ENCODE measurements around the gene NEDD9. TPM values are rescaled to one million over a fixed set of nuclear protein-coding genes. Genes with fewer than 3 reads are reported as not detected.

Gene NEDD9
- total and polyA plus RNA-seq, 4 donors: 11.3 to 252 (median 38.4) TPM

DNA sequence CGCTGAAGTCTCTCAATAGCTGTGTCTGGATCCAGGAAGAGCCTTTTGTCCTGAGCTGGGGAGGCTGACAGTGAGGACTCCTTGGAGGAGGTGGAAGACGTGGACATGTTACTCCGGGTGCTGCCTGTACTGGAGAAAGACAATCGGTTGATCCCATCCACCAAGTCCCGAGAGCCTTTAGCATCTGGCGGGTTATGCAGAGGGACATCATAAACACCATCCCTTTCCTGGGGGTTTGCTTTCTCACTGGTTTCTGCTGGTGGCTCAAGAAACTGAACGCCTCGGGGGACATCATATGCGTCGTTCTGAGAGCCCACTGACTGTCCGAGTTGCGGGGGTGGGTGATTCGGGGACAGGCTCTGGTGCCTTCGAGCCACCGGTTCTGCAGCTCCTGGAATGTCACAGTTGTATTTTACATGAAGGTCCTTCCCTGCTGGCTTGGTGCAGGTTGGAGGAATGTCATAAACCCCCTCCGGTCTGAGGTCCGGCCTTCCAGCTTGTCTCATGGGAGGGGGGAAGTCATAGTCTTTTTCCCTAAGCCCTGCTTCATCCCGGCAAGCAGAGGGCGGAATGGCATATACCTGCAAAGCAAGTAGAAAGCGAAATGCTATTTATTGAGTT, 41.7 kb downstream of the NEDD9 start:
- Histone ChIP-seq H3K27ac (ENCODE audit: low read depth in 1 of 2, low read length in 2 of 2) (no peak overlapping the region), H3K4me1 (ENCODE audit: control insufficient read depth in 1 of 2, insufficient read depth in 2 of 2, low read length in 2 of 2) (peaks cover 0 to 2% of the 10 kb centered on the region in 2 donors), H3K4me3 (ENCODE audit: low read length in 2 of 2) (no peak overlapping the region), H3K27me3 (ENCODE audit: control insufficient read depth in 1 of 2, insufficient read depth in 2 of 2, low read length in 1 of 2) (no peaks in the 10 kb centered on the region), H3K9me3 (ENCODE audit: control insufficient read depth, low read length) (no peaks in the 10 kb centered on the region), H3K36me3 (ENCODE audit: control insufficient read depth in 1 of 2, insufficient read depth in 2 of 2, low read length in 1 of 2) (peaks cover 3 to 18% of the 10 kb centered on the region in 2 donors)
- no peak for ATAC-seq (ENCODE audit: low FRiP score)
- no peak for DNase-seq
- intact Hi-C loops (cut with DNase I): no loop called here
- WGBS, 2 donors: 85 to 88% methylated on average over 20 of the region's 20 CpGs

DNA sequence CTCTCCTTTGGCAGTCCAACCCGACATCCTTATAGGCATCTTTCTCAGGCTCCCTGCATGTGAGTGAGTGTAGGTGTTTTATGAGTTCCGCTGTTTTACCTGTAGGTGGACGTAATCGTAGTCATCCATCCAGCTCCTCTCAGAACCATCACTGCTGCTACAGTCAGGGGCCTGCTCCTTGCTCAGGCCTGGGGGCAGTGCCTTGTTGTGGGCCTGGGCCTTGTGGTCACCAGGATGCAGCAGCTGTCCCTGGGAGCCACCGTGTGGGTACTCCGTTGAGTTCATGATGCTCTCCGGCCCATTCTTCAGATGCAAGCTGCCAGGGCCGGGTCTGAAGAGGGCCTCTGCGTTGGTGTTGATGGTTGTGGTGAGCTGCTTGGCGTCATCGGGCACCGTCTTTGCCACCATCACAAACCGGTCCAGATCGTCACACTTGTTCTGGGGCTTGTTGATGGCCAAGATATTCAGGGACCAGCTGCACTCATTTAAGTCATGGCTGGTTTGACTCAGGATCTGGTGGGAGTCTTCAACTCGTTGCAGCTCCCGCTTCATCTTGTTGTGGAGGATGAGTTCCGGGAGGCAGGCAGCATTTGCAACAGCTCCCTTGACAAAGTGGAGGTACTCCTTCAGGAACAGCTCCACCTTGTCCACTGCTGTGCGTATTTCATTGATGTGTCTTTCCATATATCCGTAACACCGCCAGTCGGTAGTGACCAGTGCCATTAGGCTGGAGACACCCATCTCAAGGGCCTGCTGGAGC, 42.4 kb downstream of the NEDD9 start:
- no peaks in the 10 kb centered on the region for H3K9me3 ChIP-seq (ENCODE audit: control insufficient read depth, low read length)
- no peak overlapping the region for H3K4me3 ChIP-seq (ENCODE audit: low read length in 2 of 2)
- H3K4me1 ChIP-seq (ENCODE audit: control insufficient read depth in 1 of 2, insufficient read depth in 2 of 2, low read length in 2 of 2): peaks cover 0 to under 1% of the 10 kb centered on the region in 2 donors
- ATAC-seq (ENCODE audit: low FRiP score) (no peak), DNase-seq (no peak)
- H3K36me3 ChIP-seq (ENCODE audit: control insufficient read depth in 1 of 2, insufficient read depth in 2 of 2, low read length in 1 of 2): peaks cover 8 to 23% of the 10 kb centered on the region in 2 donors
- no peak overlapping the region for H3K27ac ChIP-seq (ENCODE audit: low read depth in 1 of 2, low read length in 2 of 2)
- H3K27me3 ChIP-seq (ENCODE audit: control insufficient read depth in 1 of 2, insufficient read depth in 2 of 2, low read length in 1 of 2): no peaks in the 10 kb centered on the region
- 96 to 97% methylated on average over 21 of the region's 21 CpGs for WGBS, 2 donors
- intact Hi-C loops (cut with DNase I): no loop called here

DNA sequence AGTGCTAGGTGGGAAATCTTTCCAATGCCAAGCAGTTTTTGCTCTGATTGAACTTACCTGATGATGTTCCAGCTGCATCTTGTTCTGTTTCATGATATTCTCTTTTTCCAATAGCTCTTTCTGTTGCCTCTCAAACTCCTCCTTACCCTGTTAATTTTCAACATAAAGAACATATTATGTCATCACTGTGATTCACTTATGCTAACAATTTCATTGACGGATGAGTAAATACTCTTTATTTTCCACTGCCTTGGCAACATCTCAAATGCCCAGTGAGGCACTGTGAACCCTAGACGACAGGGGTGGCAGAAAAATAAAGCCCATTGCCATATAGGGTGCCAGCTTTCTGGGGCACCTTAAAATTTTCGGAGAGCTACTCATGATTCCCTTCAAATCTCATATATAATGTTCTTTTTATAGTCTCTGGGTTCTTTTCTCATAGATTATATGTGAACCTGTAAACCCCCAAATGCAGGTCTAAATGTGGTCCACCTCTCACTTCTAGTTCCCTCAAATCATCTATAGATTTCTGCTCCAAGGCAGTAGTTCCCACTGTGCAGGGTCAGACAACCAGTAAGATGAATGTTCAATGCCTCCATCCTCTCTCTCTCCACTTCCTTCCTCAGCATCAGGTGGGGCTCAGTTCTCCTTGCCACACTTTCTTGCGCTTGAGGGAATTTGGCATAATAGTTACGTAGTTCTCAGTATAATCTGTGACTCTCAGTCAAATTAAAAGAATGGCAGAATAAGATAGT, 44.1 kb downstream of the NEDD9 start:
- no peak overlapping the region for H3K27ac ChIP-seq (ENCODE audit: low read depth in 1 of 2, low read length in 2 of 2)
- peaks cover 8 to 29% of the 10 kb centered on the region in 2 donors for H3K36me3 ChIP-seq (ENCODE audit: control insufficient read depth in 1 of 2, insufficient read depth in 2 of 2, low read length in 1 of 2)
- ATAC-seq (ENCODE audit: low FRiP score) (no peak), DNase-seq (no peak)
- H3K4me1 ChIP-seq (ENCODE audit: control insufficient read depth in 1 of 2, insufficient read depth in 2 of 2, low read length in 2 of 2): no peaks in the 10 kb centered on the region
- intact Hi-C loops (cut with DNase I): no loop called here
- H3K9me3 ChIP-seq (ENCODE audit: control insufficient read depth, low read length): no peaks in the 10 kb centered on the region
- WGBS, 2 donors: 56 to 59% methylated on average over 5 of the region's 5 CpGs
- H3K4me3 ChIP-seq (ENCODE audit: low read length in 2 of 2): no peak overlapping the region
- H3K27me3 ChIP-seq (ENCODE audit: control insufficient read depth in 1 of 2, insufficient read depth in 2 of 2, low read length in 1 of 2): no peaks in the 10 kb centered on the region

DNA sequence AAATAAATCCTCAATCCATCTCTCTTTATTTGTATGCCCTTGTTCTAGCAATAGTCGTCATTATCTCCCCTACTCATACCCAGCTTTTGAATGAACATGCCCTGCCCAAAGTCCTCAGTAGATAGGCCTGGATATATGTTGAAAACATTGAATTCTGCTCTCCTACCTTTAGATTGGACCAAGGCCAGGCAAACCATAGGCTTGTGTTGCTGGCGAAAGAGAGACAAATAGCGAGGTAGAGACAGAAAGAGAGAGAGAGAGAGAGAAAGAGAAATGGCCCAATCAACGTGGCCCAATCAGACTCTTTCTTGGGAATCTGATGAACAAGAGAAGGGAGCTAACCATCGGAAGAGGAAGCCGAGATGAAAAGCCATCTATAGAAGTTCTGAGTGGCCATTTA, 45.2 kb downstream of the NEDD9 start:
- DNase-seq (no peak), ATAC-seq (ENCODE audit: low FRiP score) (no peak)
- Histone ChIP-seq H3K27me3 (ENCODE audit: control insufficient read depth in 1 of 2, insufficient read depth in 2 of 2, low read length in 1 of 2) (no peaks in the 10 kb centered on the region), H3K9me3 (ENCODE audit: control insufficient read depth, low read length) (no peaks in the 10 kb centered on the region), H3K27ac (ENCODE audit: low read depth in 1 of 2, low read length in 2 of 2) (no peak overlapping the region), H3K36me3 (ENCODE audit: control insufficient read depth in 1 of 2, insufficient read depth in 2 of 2, low read length in 1 of 2) (peaks cover 8 to 29% of the 10 kb centered on the region in 2 donors), H3K4me3 (ENCODE audit: low read length in 2 of 2) (no peak overlapping the region), H3K4me1 (ENCODE audit: control insufficient read depth in 1 of 2, insufficient read depth in 2 of 2, low read length in 2 of 2) (no peaks in the 10 kb centered on the region)
- 95 to 97% methylated on average over 6 of the region's 6 CpGs for WGBS, 2 donors
- intact Hi-C loops (cut with DNase I): no loop called here

DNA sequence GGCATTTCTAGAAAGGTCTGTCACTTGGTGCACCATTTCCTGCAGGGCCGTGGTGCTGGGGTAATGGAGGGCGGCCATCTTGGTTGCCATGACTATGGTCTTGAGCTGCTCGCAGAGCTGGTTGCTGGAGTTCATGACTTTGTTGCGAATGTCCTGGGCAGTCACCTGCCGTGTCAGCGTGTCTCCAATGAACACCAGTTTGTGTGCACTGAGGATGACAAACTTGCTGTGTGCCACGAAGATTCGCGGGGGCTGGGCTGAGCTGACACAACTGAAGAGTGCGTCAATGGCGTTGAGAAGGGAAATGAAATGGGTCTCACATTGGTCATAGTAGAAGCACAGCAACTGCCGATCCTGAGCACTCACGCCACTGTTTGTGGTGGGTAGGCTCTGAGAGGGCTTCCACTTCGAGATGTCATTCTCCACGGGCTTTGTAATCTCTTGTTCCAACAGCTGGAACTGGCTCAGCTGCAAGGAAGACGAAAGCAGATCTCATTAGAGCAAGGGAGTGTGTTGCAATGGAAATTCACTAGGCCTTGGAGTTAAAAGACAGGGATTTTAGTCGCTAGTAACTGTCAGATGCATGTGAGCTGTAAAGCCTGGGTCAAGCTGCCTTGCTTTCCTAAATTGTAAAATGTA, 47.1 kb downstream of the NEDD9 start:
- no peak for ATAC-seq (ENCODE audit: low FRiP score)
- H3K4me1 ChIP-seq (ENCODE audit: control insufficient read depth in 1 of 2, insufficient read depth in 2 of 2, low read length in 2 of 2): no peaks in the 10 kb centered on the region
- no peak for DNase-seq
- no peak overlapping the region for H3K4me3 ChIP-seq (ENCODE audit: low read length in 2 of 2)
- H3K27me3 ChIP-seq (ENCODE audit: control insufficient read depth in 1 of 2, insufficient read depth in 2 of 2, low read length in 1 of 2): no peaks in the 10 kb centered on the region
- no peaks in the 10 kb centered on the region for H3K9me3 ChIP-seq (ENCODE audit: control insufficient read depth, low read length)
- H3K27ac ChIP-seq (ENCODE audit: low read depth in 1 of 2, low read length in 2 of 2): no peak overlapping the region
- 91 to 93% methylated on average over 17 of the region's 17 CpGs for WGBS, 2 donors
- intact Hi-C loops (cut with DNase I): no loop called here
- H3K36me3 ChIP-seq (ENCODE audit: control insufficient read depth in 1 of 2, insufficient read depth in 2 of 2, low read length in 1 of 2): peaks cover 8 to 18% of the 10 kb centered on the region in 2 donors

DNA sequence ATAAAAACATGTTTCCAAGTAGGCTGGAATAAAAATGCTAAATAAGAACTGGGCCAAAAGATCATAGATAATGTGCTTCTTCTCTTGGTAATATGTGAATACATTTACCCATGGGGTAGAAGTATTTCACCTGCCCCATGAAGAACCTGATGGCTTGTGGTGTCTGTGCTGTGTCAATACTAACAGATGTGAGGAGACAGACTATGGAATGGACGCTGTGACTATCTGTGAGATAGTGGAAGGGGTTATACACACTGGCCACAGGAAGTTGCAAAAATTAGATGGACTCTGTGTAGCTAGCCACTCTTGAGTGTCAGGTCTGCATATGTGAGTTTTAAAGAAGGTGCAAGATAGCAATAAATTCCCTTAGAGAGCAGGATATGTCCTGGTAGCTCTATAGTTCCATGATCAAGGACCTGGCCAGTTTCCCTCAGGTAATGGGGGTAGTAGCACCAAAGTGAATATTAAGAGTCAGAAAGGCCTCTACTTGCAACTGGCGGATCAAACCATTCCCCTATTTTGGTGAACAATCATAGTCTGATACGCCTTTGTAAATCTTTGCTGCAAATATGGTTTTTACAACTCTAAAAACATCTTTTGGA, 48.6 kb downstream of the NEDD9 start:
- no peaks in the 10 kb centered on the region for H3K4me1 ChIP-seq (ENCODE audit: control insufficient read depth in 1 of 2, insufficient read depth in 2 of 2, low read length in 2 of 2)
- peak overlapping the region in 1 of 2 donors; percentile 57 for H3K27ac ChIP-seq (ENCODE audit: low read depth in 1 of 2, low read length in 2 of 2)
- WGBS, 2 donors: 85 to 86% methylated on average over 3 of the region's 3 CpGs
- ATAC-seq (ENCODE audit: low FRiP score) (no peak), DNase-seq (no peak)
- no peak overlapping the region for H3K4me3 ChIP-seq (ENCODE audit: low read length in 2 of 2)
- intact Hi-C loops (cut with DNase I): no loop called here
- H3K9me3 ChIP-seq (ENCODE audit: control insufficient read depth, low read length): no peaks in the 10 kb centered on the region
- peaks cover 6 to 15% of the 10 kb centered on the region in 2 donors for H3K36me3 ChIP-seq (ENCODE audit: control insufficient read depth in 1 of 2, insufficient read depth in 2 of 2, low read length in 1 of 2)
- no peaks in the 10 kb centered on the region for H3K27me3 ChIP-seq (ENCODE audit: control insufficient read depth in 1 of 2, insufficient read depth in 2 of 2, low read length in 1 of 2)

DNA sequence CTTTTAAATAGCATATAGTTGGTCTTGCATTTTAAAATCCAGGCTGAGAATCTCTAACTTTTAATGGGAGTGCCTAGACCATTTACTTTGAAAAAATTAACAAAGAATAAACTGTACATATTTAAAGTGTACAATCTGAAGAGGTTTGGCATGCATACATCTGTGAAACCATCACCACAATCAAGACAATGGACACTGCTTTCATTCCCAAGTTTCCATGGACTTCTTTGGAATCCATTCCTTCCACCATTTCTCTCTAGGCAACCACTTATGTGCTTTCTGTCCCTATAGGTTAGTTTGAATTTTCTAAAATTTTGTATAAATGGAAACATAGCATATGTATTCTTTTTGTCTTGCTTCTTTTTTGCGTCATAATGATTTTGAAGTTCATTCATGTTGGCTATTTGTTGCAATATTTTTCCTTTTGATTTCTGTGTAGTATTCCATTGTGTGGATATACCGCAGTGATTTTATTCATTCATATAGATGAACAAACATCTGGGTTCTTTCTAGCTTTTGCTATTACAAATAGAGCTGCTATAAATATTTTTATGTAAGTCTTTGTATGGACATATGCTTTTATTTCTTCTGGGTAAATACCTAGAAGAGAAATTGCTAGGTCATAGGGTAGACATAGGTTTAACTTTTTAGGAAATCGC, 50.9 kb downstream of the NEDD9 start:
- no peak for ATAC-seq (ENCODE audit: low FRiP score)
- WGBS, 2 donors: 95 to 99% methylated on average over 3 of the region's 3 CpGs
- intact Hi-C loops (cut with DNase I): no loop called here
- peaks cover 6 to 11% of the 10 kb centered on the region in 2 donors for H3K36me3 ChIP-seq (ENCODE audit: control insufficient read depth in 1 of 2, insufficient read depth in 2 of 2, low read length in 1 of 2)
- no peak overlapping the region for H3K27ac ChIP-seq (ENCODE audit: low read depth in 1 of 2, low read length in 2 of 2)
- H3K4me3 ChIP-seq (ENCODE audit: low read length in 2 of 2): no peak overlapping the region
- no peaks in the 10 kb centered on the region for H3K27me3 ChIP-seq (ENCODE audit: control insufficient read depth in 1 of 2, insufficient read depth in 2 of 2, low read length in 1 of 2)
- H3K9me3 ChIP-seq (ENCODE audit: control insufficient read depth, low read length): no peaks in the 10 kb centered on the region
- no peaks in the 10 kb centered on the region for H3K4me1 ChIP-seq (ENCODE audit: control insufficient read depth in 1 of 2, insufficient read depth in 2 of 2, low read length in 2 of 2)
- no peak for DNase-seq

All from aorta (tissue), 5 donors.